Measurements from ENCODE around the gene ARHGAP27. TPM values are rescaled to one million over a fixed set of nuclear protein-coding genes. Genes with fewer than 3 reads are reported as not detected.

Gene ARHGAP27
- total and polyA plus RNA-seq, 2 of the 4 experiments (the other 2 are of a cell fraction) = under 0.01 to 0.89 TPM

DNA sequence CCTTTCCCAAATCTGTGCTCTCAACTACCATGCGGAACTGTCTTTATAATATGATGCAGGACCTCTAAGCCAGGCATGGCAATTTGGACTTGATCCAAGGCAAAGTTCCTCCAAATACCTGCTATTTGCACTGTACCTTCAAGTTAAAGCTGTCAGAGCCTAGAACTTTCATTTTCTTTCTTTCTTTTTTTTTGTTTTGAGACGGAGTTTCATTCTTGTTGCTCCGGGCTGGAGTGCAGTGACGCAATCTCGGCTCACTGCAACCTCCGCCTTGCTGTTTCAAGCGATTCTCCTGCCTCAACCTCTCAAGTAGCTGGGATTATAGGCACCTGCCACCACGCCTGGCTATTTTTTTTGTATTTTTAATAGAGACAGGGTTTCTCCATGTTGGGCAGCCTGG lies 51.7 kb downstream of the ARHGAP27 start:
- H4K20me1 ChIP-seq (ENCODE audit: insufficient read depth, low read length) = no peaks in the 10 kb centered on the region
- peaks cover 5% of the 10 kb centered on the region; the same call in 1 of the 2 replicates for H3K4me1 ChIP-seq (ENCODE audit: control insufficient read depth, insufficient read depth, low read length)
- no peaks in the 10 kb centered on the region for H3K27me3 ChIP-seq (ENCODE audit: control insufficient read depth, insufficient read depth, low read length)
- H3K4me3 ChIP-seq (ENCODE audit: insufficient read depth, low read depth, low read length) = no peak overlapping the region
- no peak overlapping the region for H2BK5ac ChIP-seq (ENCODE audit: low read depth, low read length, poor library complexity, severe bottlenecking)
- CTCF ChIA-PET = no interaction called here
- H3K23ac ChIP-seq (ENCODE audit: low read depth, low read length) = no peak overlapping the region
- H4K5ac ChIP-seq (ENCODE audit: low read depth, low read length) = no peak overlapping the region
- no peaks in the 10 kb centered on the region for H3K79me1 ChIP-seq (ENCODE audit: low read depth in 1 of 2, low read length in 2 of 2)
- intact Hi-C loops (cut with micrococcal nuclease) = no loop called here
- H3K9ac ChIP-seq (ENCODE audit: low read depth, low read length) = no peak overlapping the region
- no peak overlapping the region for H4K8ac ChIP-seq (ENCODE audit: low read depth in 2 of 2, low read length in 2 of 2)
- no TSS peak for BruUV-seq (replicated peaks)
- no peak overlapping the region for H3K56ac ChIP-seq (ENCODE audit: extremely low read depth, insufficient read depth, low read length)
- H2AK9ac ChIP-seq (replicated peaks; ENCODE audit: low read depth, low read length, poor library complexity) = no peak overlapping the region
- H3K9me3 ChIP-seq (ENCODE audit: control insufficient read depth, insufficient read depth, low read length) = no peaks in the 10 kb centered on the region
- POLR2A ChIA-PET (ENCODE audit: unreplicated experiment) = no interaction called here
- TF ChIP-seq CEBPB (IDR thresholded peaks at IDR 0.05; ENCODE audit: low read depth, low read length) (peak; percentile 46), MAFK (IDR thresholded peaks at IDR 0.05; ENCODE audit: low read depth, low read length) (no peak)
- no peak overlapping the region for H2AK5ac ChIP-seq (ENCODE audit: low read depth, low read length)
- DNase-seq (no peak), ATAC-seq (ENCODE audit: low read depth) (no peak)
- no peak overlapping the region for H2BK20ac ChIP-seq (ENCODE audit: low read depth, low read length)
- H4K91ac ChIP-seq (ENCODE audit: insufficient read depth, low read depth, low read length) = peak overlapping the region; percentile 21; the same call in 1 of the 2 replicates
- H3K36me3 ChIP-seq (ENCODE audit: control insufficient read depth, insufficient read depth, low read length) = no peaks in the 10 kb centered on the region
- no peak overlapping the region for H3K18ac ChIP-seq (ENCODE audit: low read depth, low read length)
- H2AFZ ChIP-seq (replicated peaks; ENCODE audit: low read length, poor library complexity) = no peak overlapping the region
- no peak overlapping the region for H3K4me2 ChIP-seq (ENCODE audit: low read depth, low read length)
- H3K27ac ChIP-seq (ENCODE audit: insufficient read depth, low read length) = no peak overlapping the region
- no peak overlapping the region; the same call in 1 of the 2 replicates for H3K4ac ChIP-seq (ENCODE audit: low read depth, low read length)
- dilution Hi-C loops (cut with HindIII; ENCODE audit: low sequenced_read_pairs, unreplicated experiment) = no loop called here
- 83% methylated on average over 2 of the region's 8 CpGs; no CpG with 5 or more reads in 1 of the 2 experiments for WGBS, 2 experiments (ENCODE audit: extremely low coverage in 2 of 2, insufficient read length in 1 of 2)
- H3K9me1 ChIP-seq (ENCODE audit: insufficient read depth, low read length) = peaks cover 10% of the 10 kb centered on the region
- no peak overlapping the region for H2BK120ac ChIP-seq (ENCODE audit: low read depth, low read length)
- in situ Hi-C loops (cut with MboI; ENCODE audit: low sequenced_read_pairs) = no loop called here
- peak overlapping the region; percentile 50; the same call in 2 of the 3 replicates for H2BK15ac ChIP-seq (ENCODE audit: low read depth, low read length)
- H3K14ac ChIP-seq (replicated peaks; ENCODE audit: low read depth, low read length) = peak overlapping the region; percentile 6; the same call in 1 of the 2 replicates

Measured in IMR-90 (cell line).